GM23338 (cell line): ENCODE results near the gene INTS2. TPM values are rescaled to one million over a fixed set of nuclear protein-coding genes. Genes with fewer than 3 reads are reported as not detected.

Experiments
- ATAC-seq: fragments of 200-7000 bp; cut with Tn5 transposase; 3 replicates; pipeline ENCODE4 v1.9.1; 2020
- DNase-seq: peaks from one replicate; pipeline ENCODE4 v3.0.0-alpha.2; 2015; ENCODE audit warnings: low spot score
- H2AFZ ChIP-seq: fragments of 200-600 bp; sonication (generic); 2 replicates; pipeline ENCODE4 v1.8.0; 2016; ENCODE audit warnings: antibody characterized with exemption, mild to moderate bottlenecking, moderate library complexity
- H3F3A ChIP-seq: fragments of 200-600 bp; sonication (generic); replicated peaks from 2 replicates; pipeline ENCODE4 v1.8.0; 2017; ENCODE audit warnings: antibody characterized with exemption, mixed run types, low read depth
- H3K27ac ChIP-seq: fragments of 200-600 bp; sonication (generic); 2 replicates; pipeline ENCODE4 v1.6.1; 2016; ENCODE audit warnings: low read depth
- H3K27me3 ChIP-seq: fragments of 200-600 bp; sonication (generic); 2 replicates; pipeline ENCODE4 v1.8.0; 2016; ENCODE audit warnings: mild to moderate bottlenecking, mixed run types, moderate library complexity; ENCODE audit not compliant: insufficient read depth
- H3K36me3 ChIP-seq: fragments of 200-600 bp; sonication (generic); 2 replicates; pipeline ENCODE4 v1.8.0; 2016; ENCODE audit warnings: mild to moderate bottlenecking; ENCODE audit not compliant: insufficient read depth
- H3K4me1 ChIP-seq: fragments of 200-600 bp; sonication (generic); 2 replicates; pipeline ENCODE4 v1.8.0; 2016; ENCODE audit warnings: mild to moderate bottlenecking, moderate library complexity; ENCODE audit not compliant: insufficient read depth
- H3K4me2 ChIP-seq: fragments of 200-600 bp; sonication (generic); 2 replicates; pipeline ENCODE4 v1.7.1; 2017; ENCODE audit warnings: mixed run types
- H3K4me3 ChIP-seq: fragments of 200-600 bp; sonication (generic); 2 replicates; pipeline ENCODE4 v1.6.1; 2016; ENCODE audit warnings: mixed run types
- H3K79me2 ChIP-seq: fragments of 200-600 bp; sonication (generic); replicated peaks from 2 replicates; pipeline ENCODE4 v1.8.0; 2017; ENCODE audit warnings: mild to moderate bottlenecking; ENCODE audit not compliant: insufficient read depth
- H3K9me2 ChIP-seq: fragments of 200-600 bp; sonication (generic); 2 replicates; pipeline ENCODE4 v1.8.0; 2017; ENCODE audit not compliant: insufficient read depth
- H4K20me1 ChIP-seq: fragments of 200-600 bp; sonication (generic); replicated peaks from 2 replicates; pipeline ENCODE4 v1.8.0; 2017; ENCODE audit warnings: mild to moderate bottlenecking; ENCODE audit not compliant: insufficient read depth
- H3K27ac Mint-ChIP-seq: 2 replicates; pipeline ENCODE4 v1.8.0; 2020; ENCODE audit warnings: inconsistent platforms, mild to moderate bottlenecking, moderate library complexity, mixed read lengths
- H3K27me3 Mint-ChIP-seq: 3 replicates; pipeline ENCODE4 v1.8.0; 2022; ENCODE audit warnings: low read depth, mild to moderate bottlenecking, moderate library complexity, mixed read lengths, inconsistent platforms; ENCODE audit not compliant: insufficient read depth, poor library complexity
- H3K36me3 Mint-ChIP-seq: 3 replicates; pipeline ENCODE4 v1.8.0; 2021; ENCODE audit warnings: low read depth, mild to moderate bottlenecking, inconsistent platforms, moderate library complexity, mixed read lengths
- H3K4me1 Mint-ChIP-seq: 3 replicates; pipeline ENCODE4 v1.8.0; 2020; ENCODE audit warnings: mild to moderate bottlenecking, inconsistent platforms, mixed read lengths
- H3K4me3 Mint-ChIP-seq: 3 replicates; pipeline ENCODE4 v1.8.0; 2021; ENCODE audit warnings: moderate library complexity, mild to moderate bottlenecking, inconsistent platforms, mixed read lengths
- H3K9me3 Mint-ChIP-seq: 3 replicates; pipeline ENCODE4 v1.8.0; 2020; ENCODE audit warnings: moderate library complexity, mild to moderate bottlenecking, inconsistent platforms, mixed read lengths
- CREB1 ChIP-seq: fragments of 250-450 bp; sonication (Bioruptor Pico); IDR thresholded peaks from 2 replicates; pipeline ENCODE4 v1.5.0; 2020; ENCODE audit warnings: low read depth, mild to moderate bottlenecking, moderate library complexity
- CTCF ChIP-seq, 2 experiments: fragments of 200-600 bp in 1 of 2; sonication (generic) in 1 of 2; conservative IDR thresholded peaks; 2 replicates each; pipeline versions ENCODE4 v1.5.1 to v1.6.1; 2016 to 2017; ENCODE audit warnings: antibody characterized with exemption in 2 of 2, low read depth in 2 of 2, mild to moderate bottlenecking in 2 of 2, moderate library complexity in 1 of 2
- ETS1 ChIP-seq: IDR thresholded peaks from 2 replicates; pipeline ENCODE4 v1.6.1; 2016; ENCODE audit warnings: antibody characterized with exemption
- EZH2 ChIP-seq: fragments of 200-600 bp; sonication (generic); IDR thresholded peaks from one replicate; pipeline ENCODE4 v1.8.0; 2017; ENCODE audit warnings: antibody characterized with exemption, mild to moderate bottlenecking, low read depth; ENCODE audit not compliant: unreplicated experiment
- EZH2phosphoT487 ChIP-seq: fragments of 200-600 bp; sonication (generic); IDR thresholded peaks from one replicate; pipeline ENCODE4 v1.8.1; 2018; ENCODE audit warnings: antibody characterized with exemption; ENCODE audit not compliant: unreplicated experiment
- JUNB ChIP-seq: IDR thresholded peaks from one replicate; pipeline ENCODE4 v1.6.1; 2016; ENCODE audit warnings: antibody characterized with exemption; ENCODE audit not compliant: unreplicated experiment
- NANOG ChIP-seq: IDR thresholded peaks from 2 replicates; pipeline ENCODE4 v1.6.1; 2016; ENCODE audit warnings: antibody characterized with exemption, borderline replicate concordance
- POLR2AphosphoS5 ChIP-seq: IDR thresholded peaks from 2 replicates; pipeline ENCODE4 v1.6.1; 2016; ENCODE audit warnings: antibody characterized with exemption, low read depth
- REST ChIP-seq: IDR thresholded peaks from one replicate; pipeline ENCODE4 v1.6.1; 2018; ENCODE audit warnings: antibody characterized with exemption; ENCODE audit not compliant: unreplicated experiment
- STAT1 ChIP-seq: IDR thresholded peaks from one replicate; pipeline ENCODE4 v1.6.1; 2016; ENCODE audit warnings: antibody characterized with exemption; ENCODE audit not compliant: unreplicated experiment
- ZNF114 ChIP-seq: fragments of 250-450 bp; sonication (Bioruptor Pico); IDR thresholded peaks from 2 replicates; pipeline ENCODE4 v1.5.0; 2020; ENCODE audit warnings: mild to moderate bottlenecking, moderate library complexity
- ZNF331 ChIP-seq: fragments of 250-450 bp; sonication (Bioruptor Pico); IDR thresholded peaks from 2 replicates; pipeline ENCODE4 v1.5.0; 2020; ENCODE audit warnings: low read depth, mild to moderate bottlenecking, moderate library complexity
- ZNF462 ChIP-seq: fragments of 250-450 bp; sonication (Bioruptor Pico); IDR thresholded peaks from 2 replicates; pipeline ENCODE4 v1.5.0; 2020; ENCODE audit warnings: mild to moderate bottlenecking, moderate library complexity
- polyA plus RNA-seq: library from polyadenylated mRNA; unstranded; fragments of >200 nt; fragmentation: Nextera tagmentation; extraction: Ambion mirVana; gene quantifications from 2 replicates; pipeline ENCODE4 v1.2.1, GENCODE V29; 2016
- total RNA-seq: library from RNA; depleted of rRNA; stranded (reverse); fragments of >200 nt; shearing (Covaris generic); gene quantifications from 2 replicates; pipeline ENCODE4 v1.2.3, GENCODE V29; 2014

The INTS2 gene
- total and polyA plus RNA-seq, 2 experiments from 2014 or later, result 5.9 to 31.6 TPM

- Histone ChIP-seq H3K4me1 (no peaks in the 10 kb centered on the region), H3K27ac (no peak overlapping the region), H3K4me2 (no peak overlapping the region), H3K27me3 (no peaks in the 10 kb centered on the region), H3K9me2 (no peaks in the 10 kb centered on the region), H4K20me1 (no peaks in the 10 kb centered on the region), H3K79me2 (peaks cover 5% of the 10 kb centered on the region; the same call in 1 of the 2 replicates), H3F3A (no peaks in the 10 kb centered on the region), H3K36me3 (peaks cover 5% of the 10 kb centered on the region; the same call in 1 of the 2 replicates), H3K4me3 (no peak overlapping the region), H2AFZ (no peak overlapping the region)
- Mint-ChIP-seq H3K4me1 (no peaks in the 10 kb centered on the region), H3K9me3 (peaks cover 8% of the 10 kb centered on the region; the same call in 2 of the 3 replicates), H3K27ac (no peak overlapping the region), H3K36me3 (peaks cover 34% of the 10 kb centered on the region), H3K4me3 (no peak overlapping the region), H3K27me3 (no peaks in the 10 kb centered on the region)
- DNase-seq (no peak), ATAC-seq (no peak)
- TF ChIP-seq JUNB (no peak), STAT1 (no peak), CTCF (conservative IDR thresholded peaks at IDR 0.05; ENCODE audit: low read depth in 2 of 2) (no peak), ZNF114 (CRISPR knock-in tag) (no peak), ZNF331 (CRISPR knock-in tag) (no peak), EZH2 (no peak), REST (no peak), POLR2AphosphoS5 (no peak), EZH2phosphoT487 (no peak), CREB1 (CRISPR knock-in tag) (no peak), ETS1 (no peak), ZNF462 (CRISPR knock-in tag) (no peak), NANOG (no peak)
These were observed 96.7 kb downstream of the INTS2 start for GRCh38 chr17:61831099-61831498.
